ENCODE measurements around the gene REEP3.

GRCh38 chr10:63497321-63497720, 23.9 kb upstream of the REEP3 start:
- TF ChIP-seq CHD2 (IDR thresholded peaks at IDR 0.05; ENCODE audit: low read length), result no peak
- no peak for TF ChIP-seq ATF2 (IDR thresholded peaks at IDR 0.05; ENCODE audit: low read length)
- TF ChIP-seq POLR2AphosphoS5 (IDR thresholded peaks at IDR 0.05; ENCODE audit: low read depth, low read length), result no peak
- no peak for TF ChIP-seq CTCF (IDR thresholded peaks at IDR 0.05; ENCODE audit: control extremely low read depth in 1 of 3, insufficient read depth in 1 of 3, low read depth in 1 of 3, low read length in 3 of 3)
- no peak for TF ChIP-seq ZNF274 (IDR thresholded peaks at IDR 0.05; ENCODE audit: borderline replicate concordance, extremely low read depth, low read length)
- no peak for TF ChIP-seq HDAC2 (IDR thresholded peaks at IDR 0.05; ENCODE audit: borderline replicate concordance in 1 of 2, low read depth in 2 of 2, low read length in 2 of 2)
- no peak for TF ChIP-seq POLR2A (IDR thresholded peaks at IDR 0.05; ENCODE audit: control extremely low read depth in 1 of 2, low read depth in 2 of 2, low read length in 2 of 2)
- TF ChIP-seq PHF8 (conservative IDR thresholded peaks at IDR 0.05; ENCODE audit: low read depth, low read length), result no peak
- TF ChIP-seq EZH2 (IDR thresholded peaks at IDR 0.05; ENCODE audit: low read depth, low read length, severe bottlenecking), result no peak
- no peak for TF ChIP-seq E2F6 (IDR thresholded peaks at IDR 0.05)
- TF ChIP-seq YY1 (IDR thresholded peaks at IDR 0.05; ENCODE audit: low read depth, low read length), result no peak
- no peak for TF ChIP-seq BCL11A (IDR thresholded peaks at IDR 0.05; ENCODE audit: low read depth in 2 of 2, low read length in 2 of 2)
- TF ChIP-seq CHD7 (IDR thresholded peaks at IDR 0.05; ENCODE audit: insufficient replicate concordance, low read length), result no peak
- TF ChIP-seq CHD1 (IDR thresholded peaks at IDR 0.05; ENCODE audit: low read depth, low read length), result no peak

All from H1 (cell line).